GM18861 (cell line): ENCODE data around the gene XG.
"Not testable (repeated sequence)": the region's sequence is repeated elsewhere in the genome, so short reads cannot be mapped to it uniquely, and the experiment has no call there.

Experiments
- ATAC-seq: cut with Tn5 transposase; IDR thresholded peaks from one replicate; pipeline ENCODE4 v1.9.1; 2021; ENCODE audit not compliant: unreplicated experiment

The XG gene

GRCh38 chrX:2732649-2733048 lies 19.2 kb upstream of the XG start:
- no peak for ATAC-seq

DNA sequence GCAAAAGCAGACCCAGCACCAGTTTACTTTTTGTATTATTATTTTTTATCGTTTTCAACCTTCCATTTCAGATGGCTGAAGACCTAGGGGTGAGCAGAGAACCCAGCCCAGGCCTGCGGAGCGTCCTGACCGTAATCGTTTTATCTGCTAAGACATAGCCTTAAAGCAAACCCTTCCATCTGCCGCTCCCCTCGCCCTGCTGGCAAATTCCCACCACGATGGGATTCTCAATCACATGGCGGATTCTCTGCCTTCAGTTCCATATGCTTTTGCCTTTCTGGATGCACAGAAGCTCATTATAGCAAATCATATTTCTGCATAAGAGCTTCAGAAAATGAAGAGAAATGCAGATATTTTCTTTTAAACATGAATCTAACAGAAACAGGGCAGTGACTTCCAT lies 18.6 kb upstream of the XG start:
- ATAC-seq = no peak

DNA sequence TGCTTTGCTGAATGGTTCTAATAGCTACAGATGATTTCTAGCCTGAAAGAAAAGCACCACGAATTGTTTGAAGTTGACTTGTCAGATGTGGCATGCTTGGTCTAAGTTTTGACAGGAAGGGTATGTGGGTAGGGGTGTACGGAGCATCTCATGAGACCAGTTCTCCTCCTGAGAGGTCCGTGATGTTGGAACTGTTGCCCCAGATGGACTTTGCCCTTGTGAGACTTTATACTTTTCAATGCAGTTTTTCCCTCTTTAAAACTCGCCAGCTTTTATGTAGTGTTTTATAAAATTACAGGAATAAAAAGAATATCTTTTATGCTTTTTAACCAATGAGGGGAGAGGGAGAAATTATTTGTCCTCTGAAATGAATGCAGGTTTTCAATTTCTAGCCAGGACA lies 16.6 kb upstream of the XG start:
- no peak for ATAC-seq

DNA sequence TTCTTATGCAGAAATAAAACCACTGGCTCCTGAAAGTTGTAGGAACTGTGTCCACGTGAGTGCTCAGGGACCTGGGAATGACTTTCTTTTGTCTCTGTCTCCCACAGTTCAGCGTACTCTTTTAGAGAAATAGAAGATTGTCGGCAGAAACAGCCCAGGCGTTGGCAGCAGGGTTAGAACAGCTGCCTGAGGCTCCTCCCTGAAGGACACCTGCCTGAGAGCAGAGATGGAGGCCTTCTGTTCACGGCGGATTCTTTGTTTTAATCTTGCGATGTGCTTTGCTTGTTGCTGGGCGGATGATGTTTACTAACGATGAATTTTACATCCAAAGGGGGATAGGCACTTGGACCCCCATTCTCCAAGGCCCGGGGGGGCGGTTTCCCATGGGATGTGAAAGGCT lies 11.2 kb upstream of the XG start:
- no peak for ATAC-seq

GRCh38 chrX:2741386-2741785 lies 10.5 kb upstream of the XG start:
- ATAC-seq = no peak

GRCh38 chrX:2746250-2746649 lies 5.6 kb upstream of the XG start:
- not testable (repeated sequence) for ATAC-seq

- no peak for ATAC-seq
These were observed 3.5 kb upstream of the XG start for GRCh38 chrX:2748171-2748814.

DNA sequence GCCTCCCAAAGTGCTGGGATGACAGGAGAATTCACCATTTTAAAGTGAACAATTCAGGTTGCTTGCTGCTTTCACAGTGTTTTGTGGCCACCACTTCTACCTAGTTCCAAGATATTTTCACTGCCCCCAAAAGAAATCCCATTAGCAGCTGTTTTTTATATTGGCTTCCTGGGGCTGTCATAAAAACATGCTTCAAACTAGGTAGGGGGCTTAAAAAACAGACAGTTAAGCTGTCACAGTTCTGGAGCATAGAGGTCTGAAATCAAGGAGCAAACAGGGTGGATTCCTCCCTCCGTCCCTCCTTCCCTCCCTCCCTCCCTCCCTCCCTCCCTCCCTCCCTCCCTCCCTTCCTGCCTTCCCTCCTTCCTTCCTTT lies 3.0 kb upstream of the XG start:
- no peak for ATAC-seq

DNA sequence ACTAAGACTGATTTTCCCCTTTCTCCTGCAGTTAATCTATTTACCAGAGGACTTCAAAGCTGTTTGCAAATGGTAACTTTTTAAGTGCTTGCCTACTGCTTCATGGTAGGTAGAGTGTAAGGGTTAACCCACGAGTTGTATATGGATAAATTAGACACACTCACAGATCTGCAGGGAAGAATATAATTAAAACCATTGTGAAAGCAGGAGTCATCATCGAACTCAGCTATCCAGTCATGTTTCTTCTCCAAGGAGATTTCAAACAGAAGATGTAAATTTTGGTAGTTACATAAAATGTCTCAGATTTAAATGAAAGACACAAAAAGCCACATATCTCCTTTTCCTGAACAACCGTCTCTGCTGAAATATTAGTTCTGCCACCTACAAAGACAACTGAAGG lies 549 bp upstream of the XG start:
- no peak for ATAC-seq

DNA sequence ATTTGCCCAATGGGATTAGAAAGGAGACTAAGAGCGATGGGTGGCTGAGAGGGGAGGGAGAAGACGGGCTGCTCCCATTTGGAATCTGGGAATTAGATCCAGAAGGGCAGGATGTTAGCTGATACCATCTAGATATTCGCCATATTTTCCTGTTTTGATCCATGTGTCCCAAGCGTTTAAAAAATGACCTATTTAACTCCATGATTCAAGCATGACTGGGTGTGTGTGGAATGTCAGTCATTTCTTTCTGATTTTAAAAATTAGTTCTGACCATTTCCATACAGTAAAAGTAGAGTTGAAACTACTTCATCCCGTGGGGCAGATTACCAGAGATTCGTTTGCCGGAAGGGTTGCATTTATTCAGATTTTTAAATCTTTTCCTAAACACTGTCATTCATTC lies 601 bp downstream of the XG start:
- not testable (repeated sequence) for ATAC-seq

- not testable (repeated sequence) for ATAC-seq
These were observed 3.4 kb downstream of the XG start for GRCh38 chrX:2755163-2755715.

GRCh38 chrX:2756548-2756947 lies 4.7 kb downstream of the XG start:
- no peak for ATAC-seq

- ATAC-seq = no peak
These were observed 9.4 kb downstream of the XG start for GRCh38 chrX:2761246-2761645.

GRCh38 chrX:2762671-2763070 lies 10.8 kb downstream of the XG start:
- not testable (repeated sequence) for ATAC-seq

DNA sequence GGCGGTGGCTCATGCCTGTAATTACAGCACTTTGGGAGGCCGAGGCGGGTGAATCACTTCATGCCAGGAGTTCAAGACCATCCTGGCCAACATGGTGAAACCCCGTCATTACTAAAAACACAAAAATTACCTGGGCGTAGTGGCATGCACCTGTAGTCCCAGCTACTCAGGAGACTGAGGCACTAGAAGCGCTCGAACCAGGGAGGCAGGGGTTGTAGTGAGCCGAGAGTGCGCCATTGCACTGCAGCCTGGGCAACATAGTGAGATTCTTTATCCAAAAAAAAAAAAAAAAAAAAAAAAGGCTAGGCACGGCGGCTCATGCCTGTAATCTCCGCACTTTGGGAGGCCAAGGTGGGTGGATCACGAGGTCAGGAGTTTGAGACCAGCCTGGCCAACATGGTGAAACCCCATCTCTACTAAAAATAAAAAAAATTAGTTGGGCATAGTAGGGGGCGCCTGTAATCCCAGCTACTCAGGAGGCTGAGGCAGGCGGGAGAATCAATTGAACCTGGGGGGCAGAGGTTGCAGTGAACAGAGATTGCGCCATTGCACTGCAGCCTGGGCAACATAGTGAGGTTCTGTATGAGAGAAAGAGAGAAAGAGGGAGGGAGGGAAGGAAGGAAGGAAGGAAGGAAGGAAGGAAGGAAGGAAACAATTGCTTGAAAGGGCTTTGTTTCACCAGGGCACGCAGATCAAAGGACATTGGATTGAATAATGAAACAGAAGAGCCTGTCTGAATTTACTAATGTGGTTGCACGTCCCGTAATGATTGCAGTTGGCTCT lies 13.1 kb downstream of the XG start:
- ATAC-seq = not testable (repeated sequence)

- ATAC-seq = no peak
These were observed 13.7 kb downstream of the XG start for GRCh38 chrX:2765549-2765830.

- no peak for ATAC-seq
These were observed 15.1 kb downstream of the XG start for GRCh38 chrX:2766906-2767305.

GRCh38 chrX:2767631-2768455 lies 16.0 kb downstream of the XG start:
- no peak for ATAC-seq

GRCh38 chrX:2769615-2770014 lies 17.8 kb downstream of the XG start:
- no peak for ATAC-seq

GRCh38 chrX:2773166-2774055 lies 21.6 kb downstream of the XG start:
- not testable (repeated sequence) for ATAC-seq

- ATAC-seq = no peak
These were observed 22.2 kb downstream of the XG start for GRCh38 chrX:2774057-2774456.
